Measurements from ENCODE around the gene TUBGCP6.

- TF ChIP-seq, protein P1, sequence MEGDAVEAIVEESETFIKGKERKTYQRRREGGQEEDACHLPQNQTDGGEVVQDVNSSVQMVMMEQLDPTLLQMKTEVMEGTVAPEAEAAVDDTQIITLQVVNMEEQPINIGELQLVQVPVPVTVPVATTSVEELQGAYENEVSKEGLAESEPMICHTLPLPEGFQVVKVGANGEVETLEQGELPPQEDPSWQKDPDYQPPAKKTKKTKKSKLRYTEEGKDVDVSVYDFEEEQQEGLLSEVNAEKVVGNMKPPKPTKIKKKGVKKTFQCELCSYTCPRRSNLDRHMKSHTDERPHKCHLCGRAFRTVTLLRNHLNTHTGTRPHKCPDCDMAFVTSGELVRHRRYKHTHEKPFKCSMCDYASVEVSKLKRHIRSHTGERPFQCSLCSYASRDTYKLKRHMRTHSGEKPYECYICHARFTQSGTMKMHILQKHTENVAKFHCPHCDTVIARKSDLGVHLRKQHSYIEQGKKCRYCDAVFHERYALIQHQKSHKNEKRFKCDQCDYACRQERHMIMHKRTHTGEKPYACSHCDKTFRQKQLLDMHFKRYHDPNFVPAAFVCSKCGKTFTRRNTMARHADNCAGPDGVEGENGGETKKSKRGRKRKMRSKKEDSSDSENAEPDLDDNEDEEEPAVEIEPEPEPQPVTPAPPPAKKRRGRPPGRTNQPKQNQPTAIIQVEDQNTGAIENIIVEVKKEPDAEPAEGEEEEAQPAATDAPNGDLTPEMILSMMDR (IDR thresholded peaks at IDR 0.05): no peak
- TF ChIP-seq POLR2A (IDR thresholded peaks at IDR 0.05) (no peak), POLR2AphosphoS5 (IDR thresholded peaks at IDR 0.05) (no peak)
Measured at GRCh38 chr22:50186181-50186714, 58.6 kb downstream of the TUBGCP6 start.

Data from prostate gland (tissue), 2 donors.